ENCODE data around the gene ARL3. TPM values are rescaled to one million over a fixed set of nuclear protein-coding genes. Genes with fewer than 3 reads are reported as not detected.

ARL3 gene
- total RNA-seq, 1 donor: 5.8 TPM

- Histone ChIP-seq H3K79me2 (ENCODE audit: insufficient read depth, low read length) (no peaks in the 10 kb centered on the region), H3K4me1 (ENCODE audit: insufficient read depth, low read length) (peaks cover 2% of the 10 kb centered on the region), H3K4me3 (ENCODE audit: insufficient read depth, low read length) (no peak overlapping the region), H3K27me3 (ENCODE audit: insufficient read depth, low read length) (no peaks in the 10 kb centered on the region), H3K27ac (ENCODE audit: low read depth, low read length) (no peak overlapping the region), H4K20me1 (ENCODE audit: insufficient read depth, low read length) (no peaks in the 10 kb centered on the region), H2AFZ (ENCODE audit: low read length) (no peak overlapping the region), H3K4me2 (ENCODE audit: insufficient read depth, low read length) (no peak overlapping the region), H3K36me3 (ENCODE audit: insufficient read depth, low read length) (peaks cover 22% of the 10 kb centered on the region), H3K9me3 (ENCODE audit: low read depth, low read length) (no peaks in the 10 kb centered on the region)
- TF ChIP-seq, protein P1, sequence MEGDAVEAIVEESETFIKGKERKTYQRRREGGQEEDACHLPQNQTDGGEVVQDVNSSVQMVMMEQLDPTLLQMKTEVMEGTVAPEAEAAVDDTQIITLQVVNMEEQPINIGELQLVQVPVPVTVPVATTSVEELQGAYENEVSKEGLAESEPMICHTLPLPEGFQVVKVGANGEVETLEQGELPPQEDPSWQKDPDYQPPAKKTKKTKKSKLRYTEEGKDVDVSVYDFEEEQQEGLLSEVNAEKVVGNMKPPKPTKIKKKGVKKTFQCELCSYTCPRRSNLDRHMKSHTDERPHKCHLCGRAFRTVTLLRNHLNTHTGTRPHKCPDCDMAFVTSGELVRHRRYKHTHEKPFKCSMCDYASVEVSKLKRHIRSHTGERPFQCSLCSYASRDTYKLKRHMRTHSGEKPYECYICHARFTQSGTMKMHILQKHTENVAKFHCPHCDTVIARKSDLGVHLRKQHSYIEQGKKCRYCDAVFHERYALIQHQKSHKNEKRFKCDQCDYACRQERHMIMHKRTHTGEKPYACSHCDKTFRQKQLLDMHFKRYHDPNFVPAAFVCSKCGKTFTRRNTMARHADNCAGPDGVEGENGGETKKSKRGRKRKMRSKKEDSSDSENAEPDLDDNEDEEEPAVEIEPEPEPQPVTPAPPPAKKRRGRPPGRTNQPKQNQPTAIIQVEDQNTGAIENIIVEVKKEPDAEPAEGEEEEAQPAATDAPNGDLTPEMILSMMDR (IDR thresholded peaks at IDR 0.05; ENCODE audit: extremely low read depth, low read depth, low read length): no peak
- no peak for DNase-seq (ENCODE audit: insufficient read length, low spot score, missing footprints)
Measured at GRCh38 chr10:102732661-102733060, 18.5 kb upstream of the ARL3 start.

DNA sequence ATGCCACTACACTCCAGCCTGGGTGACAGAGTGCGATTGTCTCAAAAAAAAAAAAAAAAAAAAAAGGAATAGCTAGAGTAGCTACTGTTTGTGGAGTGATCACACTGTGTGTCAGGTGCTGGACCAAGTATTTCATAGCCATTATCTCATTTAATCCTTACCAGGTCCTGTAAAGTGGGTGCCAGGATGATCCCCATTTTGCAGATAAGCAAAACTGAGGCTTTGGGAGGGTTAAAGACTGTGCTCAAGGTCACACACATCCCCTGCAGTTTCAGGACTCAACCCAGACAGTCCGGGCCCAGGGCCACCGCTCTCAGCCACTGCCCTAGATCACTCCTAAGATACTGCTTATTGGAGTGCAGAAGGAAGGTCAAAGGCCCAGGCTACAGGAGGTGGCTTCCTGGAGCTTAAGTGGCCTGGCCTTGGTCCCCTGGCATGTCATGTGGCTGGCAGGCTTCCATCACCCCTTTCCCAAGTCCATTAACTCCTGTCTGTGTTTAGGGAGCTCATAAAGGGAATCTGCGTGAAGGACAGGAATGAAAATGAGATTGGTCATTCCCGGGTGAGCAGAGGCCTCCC, 17.1 kb upstream of the ARL3 start:
- H3K4me1 ChIP-seq (ENCODE audit: insufficient read depth, low read length): peaks cover 7% of the 10 kb centered on the region
- H3K27ac ChIP-seq (ENCODE audit: low read depth, low read length): no peak overlapping the region
- no peak for DNase-seq (ENCODE audit: insufficient read length, low spot score, missing footprints)
- TF ChIP-seq, protein P1 (IDR thresholded peaks at IDR 0.05; ENCODE audit: extremely low read depth, low read depth, low read length): no peak
- H4K20me1 ChIP-seq (ENCODE audit: insufficient read depth, low read length): no peaks in the 10 kb centered on the region
- H3K4me2 ChIP-seq (ENCODE audit: insufficient read depth, low read length): no peak overlapping the region
- H3K9me3 ChIP-seq (ENCODE audit: low read depth, low read length): no peaks in the 10 kb centered on the region
- no peaks in the 10 kb centered on the region for H3K27me3 ChIP-seq (ENCODE audit: insufficient read depth, low read length)
- H3K4me3 ChIP-seq (ENCODE audit: insufficient read depth, low read length): no peak overlapping the region
- H2AFZ ChIP-seq (ENCODE audit: low read length): no peak overlapping the region
- peaks cover 20% of the 10 kb centered on the region for H3K36me3 ChIP-seq (ENCODE audit: insufficient read depth, low read length)
- no peaks in the 10 kb centered on the region for H3K79me2 ChIP-seq (ENCODE audit: insufficient read depth, low read length)

- Histone ChIP-seq H3K4me3 (ENCODE audit: insufficient read depth, low read length) (no peak overlapping the region), H3K4me1 (ENCODE audit: insufficient read depth, low read length) (peaks cover 10% of the 10 kb centered on the region), H3K27ac (ENCODE audit: low read depth, low read length) (peak overlapping the region; percentile 39), H3K36me3 (ENCODE audit: insufficient read depth, low read length) (peaks cover 20% of the 10 kb centered on the region), H3K9me3 (ENCODE audit: low read depth, low read length) (no peaks in the 10 kb centered on the region), H3K27me3 (ENCODE audit: insufficient read depth, low read length) (no peaks in the 10 kb centered on the region), H4K20me1 (ENCODE audit: insufficient read depth, low read length) (no peaks in the 10 kb centered on the region), H2AFZ (ENCODE audit: low read length) (peak overlapping the region; percentile 26), H3K4me2 (ENCODE audit: insufficient read depth, low read length) (no peak overlapping the region), H3K79me2 (ENCODE audit: insufficient read depth, low read length) (peaks cover 6% of the 10 kb centered on the region)
- TF ChIP-seq, protein P1 (IDR thresholded peaks at IDR 0.05; ENCODE audit: extremely low read depth, low read depth, low read length): peak; percentile 90
- peak; percentile 98 for DNase-seq (ENCODE audit: insufficient read length, low spot score, missing footprints)
Measured at GRCh38 chr10:102729029-102730026, 15.1 kb upstream of the ARL3 start.

All from osteoblast (primary cell).